ENCODE data around the gene N4BP2.

DNA sequence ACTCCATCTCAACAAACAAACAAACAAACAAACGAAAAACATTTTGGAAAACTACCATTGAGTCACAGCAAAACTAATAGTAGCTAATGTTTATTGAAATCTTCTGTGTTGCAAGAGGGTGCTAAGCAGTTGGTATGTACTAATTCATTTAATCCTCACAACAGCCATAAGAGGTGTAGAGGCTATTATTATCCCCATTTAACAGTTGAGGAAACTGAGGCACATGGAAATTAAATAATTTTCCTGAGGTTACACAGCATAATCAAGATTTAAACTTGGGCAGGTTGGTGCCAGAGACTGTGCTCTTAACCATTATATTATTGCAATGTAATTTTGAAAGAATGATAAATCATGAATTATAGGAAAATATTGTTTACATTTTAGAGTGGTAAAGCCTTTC is 122.7 kb downstream of the N4BP2 start:
- TF ChIP-seq, protein P1, sequence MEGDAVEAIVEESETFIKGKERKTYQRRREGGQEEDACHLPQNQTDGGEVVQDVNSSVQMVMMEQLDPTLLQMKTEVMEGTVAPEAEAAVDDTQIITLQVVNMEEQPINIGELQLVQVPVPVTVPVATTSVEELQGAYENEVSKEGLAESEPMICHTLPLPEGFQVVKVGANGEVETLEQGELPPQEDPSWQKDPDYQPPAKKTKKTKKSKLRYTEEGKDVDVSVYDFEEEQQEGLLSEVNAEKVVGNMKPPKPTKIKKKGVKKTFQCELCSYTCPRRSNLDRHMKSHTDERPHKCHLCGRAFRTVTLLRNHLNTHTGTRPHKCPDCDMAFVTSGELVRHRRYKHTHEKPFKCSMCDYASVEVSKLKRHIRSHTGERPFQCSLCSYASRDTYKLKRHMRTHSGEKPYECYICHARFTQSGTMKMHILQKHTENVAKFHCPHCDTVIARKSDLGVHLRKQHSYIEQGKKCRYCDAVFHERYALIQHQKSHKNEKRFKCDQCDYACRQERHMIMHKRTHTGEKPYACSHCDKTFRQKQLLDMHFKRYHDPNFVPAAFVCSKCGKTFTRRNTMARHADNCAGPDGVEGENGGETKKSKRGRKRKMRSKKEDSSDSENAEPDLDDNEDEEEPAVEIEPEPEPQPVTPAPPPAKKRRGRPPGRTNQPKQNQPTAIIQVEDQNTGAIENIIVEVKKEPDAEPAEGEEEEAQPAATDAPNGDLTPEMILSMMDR (IDR thresholded peaks at IDR 0.05; ENCODE audit: low read length), result no peak
- TF ChIP-seq EZH2phosphoT487 (IDR thresholded peaks at IDR 0.05; ENCODE audit: low read length) (no peak), EZH2 (optimal IDR thresholded peaks at IDR 0.05; ENCODE audit: low read depth, low read length) (no peak)
